HEK293T (cell line): ENCODE measurements around the gene SLC5A8.
"Not testable (repeated sequence)": the region's sequence is repeated elsewhere in the genome, so short reads cannot be mapped to it uniquely, and the experiment has no call there.

Experiments
- ARNT ChIP-seq: fragments of 450-650 bp; IDR thresholded peaks from 2 replicates; pipeline ENCODE4 v1.6.1; 2017; ENCODE audit warnings: mild to moderate bottlenecking
- BHLHE40 ChIP-seq: fragments of 450-650 bp; IDR thresholded peaks from 2 replicates; pipeline ENCODE4 v1.6.1; 2016; ENCODE audit warnings: mild to moderate bottlenecking, moderate library complexity, borderline replicate concordance
- ELF4 ChIP-seq: fragments of 450-650 bp; IDR thresholded peaks from 2 replicates; pipeline ENCODE4 v1.6.1; 2017; ENCODE audit warnings: antibody characterized with exemption
- FOXA1 ChIP-seq: fragments of 450-650 bp; IDR thresholded peaks from 2 replicates; pipeline ENCODE4 v1.6.1; 2016; ENCODE audit warnings: mild to moderate bottlenecking
- FOXK2 ChIP-seq: fragments of 450-650 bp; IDR thresholded peaks from 2 replicates; pipeline ENCODE4 v1.6.1; 2016; ENCODE audit warnings: mild to moderate bottlenecking
- FOXM1 ChIP-seq: fragments of 450-650 bp; IDR thresholded peaks from 2 replicates; pipeline ENCODE4 v1.6.1; 2017; ENCODE audit warnings: mild to moderate bottlenecking, borderline replicate concordance
- HDGF ChIP-seq: fragments of 450-650 bp; IDR thresholded peaks from 2 replicates; pipeline ENCODE4 v1.6.1; 2017; ENCODE audit warnings: antibody characterized with exemption, borderline replicate concordance
- L3MBTL2 ChIP-seq: fragments of 450-650 bp; conservative IDR thresholded peaks from 2 replicates; pipeline ENCODE4 v1.6.1; 2016; ENCODE audit warnings: mild to moderate bottlenecking
- LEF1 ChIP-seq: fragments of 450-650 bp; IDR thresholded peaks from 2 replicates; pipeline ENCODE4 v1.6.1; 2017; ENCODE audit warnings: mild to moderate bottlenecking, borderline replicate concordance
- PKNOX1 ChIP-seq: fragments of 450-650 bp; IDR thresholded peaks from 2 replicates; pipeline ENCODE4 v1.6.1; 2016
- SP1 ChIP-seq: fragments of 450-650 bp; IDR thresholded peaks from 2 replicates; pipeline ENCODE4 v1.6.1; 2017
- SUZ12 ChIP-seq: fragments of 450-650 bp; IDR thresholded peaks from 2 replicates; pipeline ENCODE4 v1.6.1; 2016; ENCODE audit warnings: mild to moderate bottlenecking
- TARDBP ChIP-seq: fragments of 450-650 bp; IDR thresholded peaks from 2 replicates; pipeline ENCODE4 v1.6.1; 2016
- ZNF384 ChIP-seq: fragments of 450-650 bp; IDR thresholded peaks from 2 replicates; pipeline ENCODE4 v1.6.1; 2016

GRCh38 chr12:101145777-101146431 is 64.1 kb downstream of the SLC5A8 start:
- not testable (repeated sequence) for TF ChIP-seq ELF4, FOXK2, HDGF, PKNOX1, FOXM1, SP1, FOXA1, ARNT, L3MBTL2, BHLHE40, ZNF384, SUZ12, TARDBP, LEF1
